AG20443 (cell line): ENCODE results near the gene P2RY2.

Source experiments
- DNase-seq: peaks from one replicate; pipeline ENCODE4 v3.0.0; 2012; ENCODE audit warnings: low spot score, mixed read lengths

Gene P2RY2

DNA sequence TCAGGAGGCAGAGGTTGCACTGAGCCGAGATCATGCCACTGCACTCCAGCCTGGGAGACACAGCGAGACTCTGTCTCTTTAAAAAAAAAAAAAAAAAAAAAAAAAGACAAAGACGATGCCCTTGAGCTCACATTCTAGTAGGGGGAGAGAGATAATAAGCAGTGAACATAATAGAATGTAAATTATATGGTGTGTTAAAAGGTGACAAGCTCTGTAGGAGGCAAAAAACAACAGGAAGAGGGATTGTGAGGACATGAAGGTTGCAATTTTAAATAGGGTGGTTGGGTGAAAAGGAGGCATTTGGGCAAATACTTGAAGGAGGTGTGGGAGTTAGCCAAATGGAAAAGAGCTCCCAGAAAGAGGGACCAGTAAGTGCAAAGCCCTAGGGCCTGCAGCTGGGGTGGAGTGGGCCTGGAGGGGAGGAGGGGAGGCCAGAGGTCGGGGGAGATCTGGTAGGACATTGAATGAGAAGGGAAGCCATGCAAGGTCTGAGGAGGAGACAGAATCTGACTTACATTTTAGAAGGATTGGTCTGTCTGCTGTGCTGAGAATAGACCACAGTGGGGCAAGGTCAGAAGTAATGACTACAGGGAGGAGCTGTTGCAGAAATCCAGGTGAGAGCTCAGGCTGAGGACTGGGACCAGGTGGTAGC lies 26.6 kb downstream of the P2RY2 start:
- no peak for DNase-seq

- no peak for DNase-seq
These were observed 27.4 kb downstream of the P2RY2 start for GRCh38 chr11:73245461-73245860.

DNA sequence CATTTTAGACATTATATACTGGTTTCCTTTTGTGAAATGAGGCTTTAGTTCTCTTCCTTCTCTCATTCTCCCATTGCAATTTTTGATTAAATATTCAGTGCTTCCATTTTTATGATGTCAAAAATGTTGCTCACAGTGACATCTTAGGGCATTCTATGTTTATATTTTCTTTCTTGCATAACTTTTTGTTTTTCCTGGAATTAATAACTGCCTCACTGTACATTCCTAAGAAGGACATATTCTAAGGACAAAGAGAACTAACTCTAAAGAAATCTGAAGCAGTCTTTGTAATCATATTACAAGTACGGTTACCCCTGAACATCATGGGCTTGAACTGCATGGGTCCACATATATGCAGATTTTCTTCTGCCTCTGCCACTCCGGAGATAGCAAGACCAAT lies 28.2 kb downstream of the P2RY2 start:
- DNase-seq, result no peak

GRCh38 chr11:73248526-73249185 lies 30.6 kb downstream of the P2RY2 start:
- DNase-seq, result no peak

DNA sequence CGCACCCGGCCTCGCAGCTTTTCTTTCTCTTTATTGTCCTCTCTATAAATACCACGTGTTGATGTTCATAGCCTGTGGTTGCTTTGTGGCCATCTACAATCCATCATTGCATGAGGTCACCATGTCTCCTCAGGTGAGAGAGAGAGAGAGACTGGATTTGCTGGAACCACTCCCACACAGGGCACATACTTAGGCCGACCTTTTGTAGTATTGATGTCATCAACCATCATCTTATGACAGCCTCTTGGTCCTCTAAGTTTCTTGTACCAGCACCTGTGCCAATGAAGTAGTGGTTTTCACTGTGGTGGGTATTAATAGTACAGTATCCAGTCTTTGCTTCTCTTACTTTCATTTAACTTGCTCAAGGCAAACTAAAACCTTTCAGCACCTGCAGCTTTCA lies 31.2 kb downstream of the P2RY2 start:
- no peak for DNase-seq

GRCh38 chr11:73249853-73250783 lies 32.0 kb downstream of the P2RY2 start:
- no peak for DNase-seq

DNA sequence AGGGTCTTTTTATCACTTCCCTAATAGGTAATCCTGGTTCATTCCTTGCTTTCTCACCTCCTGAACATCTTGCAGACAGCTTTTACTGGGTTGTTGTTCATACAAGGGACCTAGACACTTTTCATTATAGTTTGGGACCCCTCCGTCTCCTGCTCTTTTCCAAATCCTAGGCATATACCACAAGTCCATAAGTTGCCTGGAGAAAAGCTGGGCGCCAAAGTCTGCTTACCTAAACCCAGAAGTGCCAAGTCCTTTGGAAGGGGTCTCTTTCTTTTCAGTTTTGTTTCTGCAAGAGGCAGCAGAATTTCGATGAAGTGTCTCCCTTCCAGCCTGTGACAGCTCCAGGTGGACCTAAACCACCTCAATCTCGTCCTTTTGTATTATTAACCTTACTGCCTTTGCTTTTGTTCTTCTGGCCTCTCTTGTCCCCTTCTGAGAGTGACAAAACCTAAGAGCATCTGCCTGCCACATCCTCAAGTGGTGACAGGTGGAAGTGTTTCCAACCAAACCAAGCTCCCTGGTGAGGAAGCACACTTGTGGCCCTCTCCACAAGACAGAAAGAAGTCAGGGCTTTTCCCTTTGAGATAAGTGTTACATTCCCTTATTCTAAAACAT lies 34.6 kb downstream of the P2RY2 start:
- no peak for DNase-seq

GRCh38 chr11:73257342-73258103 lies 39.4 kb downstream of the P2RY2 start:
- DNase-seq, result peak; percentile 90

DNA sequence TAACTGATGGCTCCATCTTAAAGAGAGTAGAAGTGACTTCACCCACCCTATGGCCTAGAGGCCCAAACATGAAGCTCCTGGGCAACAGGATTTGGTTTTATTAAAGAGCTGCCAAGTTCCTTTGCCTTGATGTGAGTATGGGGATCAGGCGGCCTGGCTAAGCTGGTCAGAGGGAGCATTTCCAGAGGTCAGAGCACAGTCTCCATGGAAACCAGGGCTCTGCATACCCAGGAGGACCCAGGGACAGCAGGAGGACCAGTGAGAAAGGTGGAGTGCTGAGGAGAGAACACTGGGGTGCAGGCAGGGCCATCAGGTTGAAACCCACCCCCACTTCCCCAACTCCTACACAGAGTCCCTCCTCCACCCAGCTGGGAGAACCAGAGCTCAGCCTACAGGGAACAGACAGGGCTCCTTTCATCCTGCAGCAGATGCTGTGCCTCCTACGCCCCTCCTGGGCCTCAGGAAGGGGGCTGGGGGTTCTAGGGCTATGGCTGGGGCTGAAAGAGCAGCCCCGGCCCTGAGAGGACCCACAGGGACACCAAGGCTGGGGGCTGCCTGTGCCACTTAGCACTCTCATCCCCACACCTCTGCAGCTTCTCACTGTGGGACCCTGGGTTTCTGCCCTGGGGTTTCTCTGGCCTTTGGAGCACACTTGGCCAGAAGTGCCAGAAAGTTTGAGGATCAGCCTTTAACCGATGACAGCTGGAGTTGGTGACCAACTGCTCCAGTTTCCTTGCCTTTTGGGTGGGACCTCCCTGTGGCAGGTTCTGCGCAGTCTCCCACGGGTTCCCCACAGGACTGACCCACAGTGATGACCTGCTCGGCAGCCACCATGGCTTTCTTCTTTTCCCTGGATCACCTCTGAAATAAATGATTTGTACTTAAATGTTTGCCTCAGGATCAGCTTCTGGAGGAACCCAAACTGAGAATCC lies 40.3 kb downstream of the P2RY2 start:
- DNase-seq, result no peak

DNA sequence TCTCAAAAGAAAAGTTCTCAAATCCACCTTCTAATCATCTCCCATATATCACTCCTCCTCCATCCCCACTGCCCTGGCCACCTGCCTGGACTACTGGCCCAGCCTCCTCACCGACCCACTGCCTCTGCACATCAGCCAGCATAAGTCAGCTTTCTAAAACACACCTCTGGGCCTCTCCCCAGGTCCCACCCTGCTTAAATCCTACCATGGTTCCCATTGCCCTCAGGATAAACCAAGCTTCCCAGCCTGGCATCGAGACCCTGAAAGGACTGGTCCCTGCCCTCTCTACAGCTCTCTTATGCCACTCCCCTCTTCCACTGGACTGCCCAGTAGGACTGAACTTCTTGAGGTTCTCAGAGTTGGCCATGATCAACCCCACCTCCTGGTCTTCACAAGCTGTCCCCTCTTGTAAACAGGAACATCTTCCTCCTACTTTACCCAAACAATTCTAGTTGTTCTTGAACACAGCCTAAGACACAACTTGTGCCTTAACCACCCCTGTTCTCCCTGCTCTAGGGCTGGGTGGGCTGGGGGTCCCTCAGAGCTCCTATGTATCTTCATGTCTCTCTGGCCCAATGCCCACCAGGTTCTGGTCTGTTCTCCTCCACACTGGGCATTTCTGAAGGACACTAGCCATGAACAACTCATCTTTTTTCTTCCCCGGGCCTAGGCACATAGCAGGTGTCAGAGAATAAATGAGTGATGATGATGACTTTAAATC lies 41.5 kb downstream of the P2RY2 start:
- DNase-seq, result no peak

GRCh38 chr11:73260127-73260457 lies 42.0 kb downstream of the P2RY2 start:
- DNase-seq, result no peak

DNA sequence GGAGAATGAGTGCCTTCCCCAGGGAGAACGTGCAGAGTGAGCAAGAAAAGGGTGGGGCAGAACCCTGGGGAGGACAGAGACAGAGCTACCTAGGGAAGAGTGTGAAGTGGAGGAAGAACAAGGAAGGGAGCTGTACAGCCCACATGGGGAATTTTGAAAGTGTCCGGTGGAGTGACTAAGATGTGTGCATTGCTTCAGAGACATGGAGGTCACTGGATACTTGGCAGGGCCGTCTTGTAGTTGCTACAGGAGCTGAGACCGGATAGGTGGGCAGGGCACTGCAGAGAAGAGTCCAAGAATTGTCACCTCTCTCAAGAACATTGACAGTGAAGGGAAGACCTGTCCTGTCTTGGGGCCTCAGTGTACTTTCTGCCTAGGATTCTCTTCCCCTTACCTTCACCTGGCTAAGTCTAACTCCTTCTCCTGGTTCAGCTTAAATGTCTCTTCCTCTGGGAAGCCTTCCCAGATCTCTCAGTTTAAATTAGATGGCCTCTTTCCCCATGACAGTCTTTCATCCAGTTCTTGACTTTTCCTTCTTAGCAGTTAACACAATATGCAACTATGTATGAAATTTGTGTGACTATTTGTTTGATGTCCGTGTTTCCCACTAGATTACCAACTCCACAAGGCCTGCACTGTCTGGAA lies 44.9 kb downstream of the P2RY2 start:
- no peak for DNase-seq

GRCh38 chr11:73263640-73264039 lies 45.6 kb downstream of the P2RY2 start:
- no peak for DNase-seq

DNA sequence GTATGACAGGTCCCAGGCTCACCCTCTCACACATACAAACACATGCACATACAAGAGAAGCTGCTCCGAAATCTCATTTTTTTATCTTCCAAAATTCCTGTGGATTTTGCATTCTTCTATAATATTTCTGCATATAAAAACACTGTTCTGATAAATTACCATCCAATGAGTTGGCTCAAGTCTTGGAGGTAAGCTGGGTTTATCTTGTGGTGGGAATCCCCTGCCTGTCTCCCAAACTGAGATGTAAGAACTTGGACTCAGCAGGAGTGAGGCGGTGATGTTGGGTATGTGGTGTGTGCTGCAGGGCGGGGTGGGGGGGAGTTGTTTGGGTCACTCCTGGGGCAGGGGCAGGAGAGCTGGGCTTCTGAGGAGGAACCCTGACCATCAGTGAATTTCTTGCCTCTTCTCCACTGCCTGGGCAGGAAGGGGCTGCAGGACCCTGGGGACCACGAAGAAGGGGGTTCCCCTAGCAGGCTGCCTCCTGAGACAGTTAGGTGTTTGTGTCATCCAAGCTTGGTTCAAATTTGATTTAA lies 47.3 kb downstream of the P2RY2 start:
- no peak for DNase-seq

- no peak for DNase-seq
These were observed 48.0 kb downstream of the P2RY2 start for GRCh38 chr11:73265853-73266645.

GRCh38 chr11:73266646-73267020 lies 48.6 kb downstream of the P2RY2 start:
- DNase-seq, result no peak

- no peak for DNase-seq
These were observed 49.2 kb downstream of the P2RY2 start for GRCh38 chr11:73267122-73267846.
